OCI-LY7 (cell line): ENCODE measurements around the gene CMKLR1.

Source experiments
- CTCF ChIP-seq: fragments of 200-600 bp; sonication (generic); conservative IDR thresholded peaks from 2 replicates; pipeline ENCODE4 v1.5.1; 2014; ENCODE audit warnings: mild to moderate bottlenecking, antibody characterized with exemption, low read length, moderate library complexity, mixed read lengths
- EZH2phosphoT487 ChIP-seq: fragments of 200-600 bp; sonication (generic); IDR thresholded peaks from 2 replicates; pipeline ENCODE4 v1.6.1; 2018; ENCODE audit warnings: low read depth, borderline replicate concordance, mild to moderate bottlenecking, mixed run types, antibody characterized with exemption, low read length, moderate library complexity, mixed read lengths

- no peak for TF ChIP-seq CTCF
- TF ChIP-seq EZH2phosphoT487 = no peak
These were observed 25.8 kb upstream of the CMKLR1 start for GRCh38 chr12:108364879-108365278.
